Spleen (tissue), 7 donors: ENCODE results near the gene LMCD1.
A peak's percentile ranks its signal among the peaks of the same experiment; 100 is the strongest.

Experiments
- POLR2A ChIP-seq, 3 donors: fragments of 450-650 bp; IDR thresholded peaks; one replicate each; pipeline ENCODE4 v1.5.1; 2017; ENCODE audit warnings: antibody characterized with exemption in 3 of 3, mild to moderate bottlenecking in 1 of 3
- TF ChIP-seq, protein P1 (sequence below), 11 experiments: fragments of 200-600 bp in 7 of 11; fragments of 450-650 bp in 4 of 11; sonication (generic) in 4 of 11; IDR thresholded peaks in 8 of 11; conservative IDR thresholded peaks in 3 of 11; 1 replicate in 7 of 11; 2 replicates in 4 of 11; pipeline versions ENCODE4 v1.4.0 to v1.8.0; 2016 to 2021; ENCODE audit warnings: antibody characterized with exemption in 11 of 11, inconsistent platforms in 4 of 11, mild to moderate bottlenecking in 1 of 11
- donor health status: DM: no; HTN: no; CAD: no; lungs with moderate emphysema.
- donor health status: DM: no; HTN: no; CAD: no.
- donor health status: DM: no; HTN: no; CAD: no.

DNA sequence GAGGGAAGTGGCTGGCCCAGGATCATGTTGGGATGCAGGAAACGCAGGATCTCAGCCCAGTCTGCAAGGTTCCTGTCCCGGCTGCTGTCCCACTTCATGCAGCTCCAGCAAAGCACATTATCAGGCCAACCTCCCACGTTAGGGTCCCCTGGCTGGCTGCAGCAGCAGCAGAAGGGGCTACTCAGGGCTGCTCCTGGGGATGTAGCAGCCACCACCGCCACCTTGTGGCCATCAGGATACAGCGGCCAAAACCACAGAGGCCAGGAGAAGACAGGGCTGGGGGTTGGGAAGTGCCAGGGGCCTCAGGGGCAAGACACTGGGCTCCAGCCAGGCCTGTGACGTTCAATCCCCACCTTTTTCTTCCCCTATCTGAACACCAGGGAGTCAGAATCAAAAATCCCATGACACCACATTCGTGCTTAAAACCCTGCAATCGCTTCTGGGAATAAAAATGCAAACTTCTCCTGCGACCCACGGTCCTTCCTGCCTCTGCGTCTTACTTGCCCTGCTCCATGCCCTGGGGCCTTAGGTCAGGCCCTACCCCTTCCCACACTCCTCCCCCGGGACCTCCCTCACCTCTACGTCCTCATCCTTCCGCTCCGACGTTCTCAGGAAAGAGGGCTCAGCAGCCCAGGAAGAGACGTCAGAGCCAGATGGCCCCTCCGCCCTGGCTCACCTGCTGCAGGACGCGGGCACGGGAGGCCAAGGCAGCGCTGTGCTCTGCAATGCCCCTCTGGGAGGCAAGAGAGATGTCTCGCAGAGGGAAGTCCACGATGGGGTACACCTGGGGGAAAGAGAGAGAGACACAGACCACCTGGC is 121.5 kb downstream of the LMCD1 start:
- TF ChIP-seq, protein P1, sequence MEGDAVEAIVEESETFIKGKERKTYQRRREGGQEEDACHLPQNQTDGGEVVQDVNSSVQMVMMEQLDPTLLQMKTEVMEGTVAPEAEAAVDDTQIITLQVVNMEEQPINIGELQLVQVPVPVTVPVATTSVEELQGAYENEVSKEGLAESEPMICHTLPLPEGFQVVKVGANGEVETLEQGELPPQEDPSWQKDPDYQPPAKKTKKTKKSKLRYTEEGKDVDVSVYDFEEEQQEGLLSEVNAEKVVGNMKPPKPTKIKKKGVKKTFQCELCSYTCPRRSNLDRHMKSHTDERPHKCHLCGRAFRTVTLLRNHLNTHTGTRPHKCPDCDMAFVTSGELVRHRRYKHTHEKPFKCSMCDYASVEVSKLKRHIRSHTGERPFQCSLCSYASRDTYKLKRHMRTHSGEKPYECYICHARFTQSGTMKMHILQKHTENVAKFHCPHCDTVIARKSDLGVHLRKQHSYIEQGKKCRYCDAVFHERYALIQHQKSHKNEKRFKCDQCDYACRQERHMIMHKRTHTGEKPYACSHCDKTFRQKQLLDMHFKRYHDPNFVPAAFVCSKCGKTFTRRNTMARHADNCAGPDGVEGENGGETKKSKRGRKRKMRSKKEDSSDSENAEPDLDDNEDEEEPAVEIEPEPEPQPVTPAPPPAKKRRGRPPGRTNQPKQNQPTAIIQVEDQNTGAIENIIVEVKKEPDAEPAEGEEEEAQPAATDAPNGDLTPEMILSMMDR (IDR thresholded peaks at IDR 0.05 in 8 of 11, conservative IDR thresholded peaks at IDR 0.05 in 3 of 11), result peak; percentile 27 to 85 (median 72)
- no peak for TF ChIP-seq POLR2A (IDR thresholded peaks at IDR 0.05)
